GM18517 (cell line): Measurements from ENCODE around the gene SETSIP.
"Not testable (repeated sequence)": the region's sequence is repeated elsewhere in the genome, so short reads cannot be mapped to it uniquely, and the experiment has no call there.

ENCODE experiments used
- ATAC-seq: cut with Tn5 transposase; IDR thresholded peaks from one replicate; pipeline ENCODE4 v1.9.1; 2021; ENCODE audit warnings: mild to moderate bottlenecking, moderate library complexity; ENCODE audit not compliant: unreplicated experiment

SETSIP gene

GRCh38 chr1:92065042-92065441, 10.2 kb downstream of the SETSIP start:
- no peak for ATAC-seq

- ATAC-seq: no peak
These were observed 23.3 kb downstream of the SETSIP start for GRCh38 chr1:92051948-92052347.

- ATAC-seq: no peak
These were observed 29.3 kb downstream of the SETSIP start for GRCh38 chr1:92045766-92046495.

GRCh38 chr1:92043621-92044020, 31.6 kb downstream of the SETSIP start:
- no peak for ATAC-seq

- ATAC-seq: no peak
These were observed 34.2 kb downstream of the SETSIP start for GRCh38 chr1:92040971-92041370.

- no peak for ATAC-seq
These were observed 36.4 kb downstream of the SETSIP start for GRCh38 chr1:92038695-92039346.

- no peak for ATAC-seq
These were observed 37.8 kb downstream of the SETSIP start for GRCh38 chr1:92037400-92037799.

GRCh38 chr1:92031281-92032110, 43.7 kb downstream of the SETSIP start:
- ATAC-seq: no peak

GRCh38 chr1:92030656-92031107, 44.5 kb downstream of the SETSIP start:
- ATAC-seq: no peak

- no peak for ATAC-seq
These were observed 45.8 kb downstream of the SETSIP start for GRCh38 chr1:92029241-92029922.

- no peak for ATAC-seq
These were observed 48.4 kb downstream of the SETSIP start for GRCh38 chr1:92026806-92027205.

GRCh38 chr1:92026042-92026441, 49.2 kb downstream of the SETSIP start:
- not testable (repeated sequence) for ATAC-seq
